Esophagus squamous epithelium (tissue), 4 donors: ENCODE data around the gene PRKAB1.

Experiments used
- POLR2A ChIP-seq, 4 donors: fragments of 450-650 bp; IDR thresholded peaks; one replicate each; pipeline ENCODE4 v1.6.1; 2017; ENCODE audit warnings: antibody characterized with exemption in 4 of 4, mild to moderate bottlenecking in 4 of 4, moderate library complexity in 3 of 4
- TF ChIP-seq, protein P1 (sequence below), 6 experiments: fragments of 450-650 bp in 4 of 6; fragments of 200-600 bp in 2 of 6; sonication (generic) in 2 of 6; IDR thresholded peaks; one replicate each; pipeline ENCODE4 v1.5.1; 2016 to 2019; ENCODE audit warnings: antibody characterized with exemption in 6 of 6, mild to moderate bottlenecking in 4 of 6, moderate library complexity in 4 of 6

DNA sequence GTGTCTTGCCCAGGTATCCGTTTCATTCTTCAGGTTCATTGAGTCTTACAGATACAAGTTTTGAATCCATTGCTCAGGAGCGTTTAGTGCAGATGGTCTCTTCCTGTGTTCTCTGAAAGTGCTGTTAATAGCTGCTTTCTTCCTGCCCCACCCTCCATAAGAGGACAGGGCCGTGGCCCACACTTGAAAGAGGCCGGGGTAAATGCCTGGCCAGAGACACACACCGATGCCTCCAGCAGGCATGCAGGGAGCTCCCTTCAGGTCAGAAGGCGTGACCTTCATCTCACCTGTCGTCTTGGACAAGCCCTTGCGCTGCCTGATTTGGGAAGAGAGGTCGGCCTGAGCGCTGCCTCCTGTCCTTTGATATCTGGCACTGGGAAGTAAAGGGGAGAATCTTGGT lies 11.6 kb downstream of the PRKAB1 start:
- TF ChIP-seq, protein P1, sequence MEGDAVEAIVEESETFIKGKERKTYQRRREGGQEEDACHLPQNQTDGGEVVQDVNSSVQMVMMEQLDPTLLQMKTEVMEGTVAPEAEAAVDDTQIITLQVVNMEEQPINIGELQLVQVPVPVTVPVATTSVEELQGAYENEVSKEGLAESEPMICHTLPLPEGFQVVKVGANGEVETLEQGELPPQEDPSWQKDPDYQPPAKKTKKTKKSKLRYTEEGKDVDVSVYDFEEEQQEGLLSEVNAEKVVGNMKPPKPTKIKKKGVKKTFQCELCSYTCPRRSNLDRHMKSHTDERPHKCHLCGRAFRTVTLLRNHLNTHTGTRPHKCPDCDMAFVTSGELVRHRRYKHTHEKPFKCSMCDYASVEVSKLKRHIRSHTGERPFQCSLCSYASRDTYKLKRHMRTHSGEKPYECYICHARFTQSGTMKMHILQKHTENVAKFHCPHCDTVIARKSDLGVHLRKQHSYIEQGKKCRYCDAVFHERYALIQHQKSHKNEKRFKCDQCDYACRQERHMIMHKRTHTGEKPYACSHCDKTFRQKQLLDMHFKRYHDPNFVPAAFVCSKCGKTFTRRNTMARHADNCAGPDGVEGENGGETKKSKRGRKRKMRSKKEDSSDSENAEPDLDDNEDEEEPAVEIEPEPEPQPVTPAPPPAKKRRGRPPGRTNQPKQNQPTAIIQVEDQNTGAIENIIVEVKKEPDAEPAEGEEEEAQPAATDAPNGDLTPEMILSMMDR (IDR thresholded peaks at IDR 0.05), result no peak
- TF ChIP-seq POLR2A (IDR thresholded peaks at IDR 0.05), result no peak
